ENCODE results near the gene GGNBP2. TPM values are rescaled to one million over a fixed set of nuclear protein-coding genes. Genes with fewer than 3 reads are reported as not detected.

GGNBP2 gene
- total RNA-seq, 2 donors from 2014 or later: 36.3 to 43.8 TPM

DNA sequence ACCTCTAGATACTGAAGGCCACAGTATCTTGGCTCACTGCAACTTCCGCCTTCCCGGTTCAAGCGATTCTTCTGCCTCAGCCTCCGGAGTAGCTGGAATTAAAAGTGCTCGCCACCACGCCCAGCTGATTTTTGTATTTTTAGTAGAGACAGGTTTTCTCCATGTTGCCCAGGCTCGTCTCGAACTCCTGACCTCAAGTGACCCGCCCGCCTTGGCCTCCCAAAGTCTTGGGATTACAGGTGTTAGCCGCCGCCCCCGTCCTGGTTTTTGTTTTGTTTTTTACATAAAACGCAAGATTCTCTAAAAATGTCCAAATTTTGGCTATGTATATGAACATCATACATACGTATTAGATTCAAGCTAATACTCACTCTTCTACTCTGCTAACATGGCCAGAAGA is 2.0 kb upstream of the GGNBP2 start:
- DNase-seq (no peak), ATAC-seq (no peak)
- Histone ChIP-seq H3K27me3 (no peaks in the 10 kb centered on the region), H3K4me1 (peaks cover 29% of the 10 kb centered on the region), H3K36me3 (replicated peaks in 1 of 2; ENCODE audit: insufficient read depth in 1 of 2, low read depth in 2 of 2) (no peaks in the 10 kb centered on the region), H3K9me3 (no peaks in the 10 kb centered on the region), H3K27ac (no peak overlapping the region), H3K4me3 (no peak overlapping the region)
- intact Hi-C loops (cut with DNase I): loop anchor here (10.0 kb wide), 1 partner anchor 52 kb away; the partner anchor contains the start of gene DHRS11
- WGBS, 2 donors: 87 to 96% methylated on average over 15 of the region's 15 CpGs
- TF ChIP-seq POLR2A (IDR thresholded peaks at IDR 0.05) (no peak), CTCF (IDR thresholded peaks at IDR 0.05) (no peak)

- no peaks in the 10 kb centered on the region for H3K36me3 ChIP-seq (replicated peaks in 1 of 2; ENCODE audit: insufficient read depth in 1 of 2, low read depth in 2 of 2)
- WGBS, 2 donors: 0 to 1% methylated on average over 3 to 10 of the region's 10 CpGs
- DNase-seq (peak in 2 of 4 donors; percentile 42 to 46), ATAC-seq (peak; percentile 3)
- intact Hi-C loops (cut with DNase I): loop anchor here (10.0 kb wide), 1 partner anchor 51 kb away; the partner anchor contains the start of gene DHRS11
- TF ChIP-seq CTCF (IDR thresholded peaks at IDR 0.05): peak in 2 of 7 experiments; percentile 10 to 18
- peak in 1 of 3 donors; percentile 31 for TF ChIP-seq POLR2A (IDR thresholded peaks at IDR 0.05)
- peak overlapping the region; percentile 95 to 100 (median 100) for H3K27ac ChIP-seq
- H3K27me3 ChIP-seq: no peaks in the 10 kb centered on the region
- no peaks in the 10 kb centered on the region for H3K9me3 ChIP-seq
- peaks cover 39% of the 10 kb centered on the region for H3K4me1 ChIP-seq
- H3K4me3 ChIP-seq: peak overlapping the region; percentile 81 to 97
Observed at GRCh38 chr17:36544044-36544306, 744 bp upstream of the GGNBP2 start.

DNA sequence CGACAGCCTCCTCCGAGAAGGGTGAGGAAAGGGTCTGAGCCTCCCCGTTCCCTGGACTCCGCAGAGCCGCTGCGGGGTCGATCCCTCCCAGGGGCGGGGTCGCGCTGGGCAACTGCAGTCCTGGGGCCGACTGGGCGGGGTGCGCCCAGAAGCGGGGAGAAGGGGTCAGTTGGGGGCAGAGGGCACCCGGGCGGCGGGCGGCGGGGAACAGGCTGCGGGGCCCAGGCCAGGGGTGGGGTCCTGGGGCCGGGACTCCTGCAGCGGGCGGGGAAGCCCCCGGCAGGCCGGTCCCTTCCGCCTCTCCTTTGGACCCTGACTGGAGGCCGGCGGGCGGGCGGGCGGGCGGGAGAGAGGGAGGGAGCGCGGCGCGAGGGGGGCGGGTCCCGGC is 352 bp downstream of the GGNBP2 start:
- no peak for TF ChIP-seq CTCF (IDR thresholded peaks at IDR 0.05)
- TF ChIP-seq POLR2A (IDR thresholded peaks at IDR 0.05): peak in 1 of 3 donors; percentile 25
- DNase-seq (no peak), ATAC-seq (peak; percentile 22)
- peak overlapping the region; percentile 81 to 97 for H3K4me3 ChIP-seq
- H3K27me3 ChIP-seq: no peaks in the 10 kb centered on the region
- intact Hi-C loops (cut with DNase I): loop anchor here (10.0 kb wide), 1 partner anchor 50 kb away; the partner anchor contains the start of gene DHRS11
- 0% methylated on average over 31 of the region's 38 CpGs; no CpG with 5 or more reads in 1 of the 2 donors for WGBS, 2 donors
- no peaks in the 10 kb centered on the region for H3K36me3 ChIP-seq (replicated peaks in 1 of 2; ENCODE audit: insufficient read depth in 1 of 2, low read depth in 2 of 2)
- no peaks in the 10 kb centered on the region for H3K9me3 ChIP-seq
- peaks cover 39% of the 10 kb centered on the region for H3K4me1 ChIP-seq
- H3K27ac ChIP-seq: peak overlapping the region; percentile 95 to 100 (median 100)

- peak in 3 of 7 experiments; percentile 15 to 30 (median 19) for TF ChIP-seq CTCF (IDR thresholded peaks at IDR 0.05)
- peak; percentile 77 to 85 (median 84) for TF ChIP-seq POLR2A (IDR thresholded peaks at IDR 0.05)
- peak overlapping the region; percentile 81 to 97 for H3K4me3 ChIP-seq
- WGBS, 2 donors: 0% methylated on average over 14 to 60 of the region's 60 CpGs
- no peaks in the 10 kb centered on the region for H3K36me3 ChIP-seq (replicated peaks in 1 of 2; ENCODE audit: insufficient read depth in 1 of 2, low read depth in 2 of 2)
- H3K9me3 ChIP-seq: no peaks in the 10 kb centered on the region
- peak; percentile 97 to 98 (median 97) for DNase-seq
- peak; percentile 92 for ATAC-seq
- peaks cover 39% of the 10 kb centered on the region for H3K4me1 ChIP-seq
- peak overlapping the region; percentile 95 to 100 (median 100) for H3K27ac ChIP-seq
- intact Hi-C loops (cut with DNase I): loop anchor here (10.0 kb wide), 1 partner anchor 49 kb away; the partner anchor contains the start of gene DHRS11
- H3K27me3 ChIP-seq: no peaks in the 10 kb centered on the region
Observed at GRCh38 chr17:36545465-36546417, 1.0 kb downstream of the GGNBP2 start.

Data from body of pancreas (tissue), 4 donors.